IMR-90 (cell line): Measurements from ENCODE around the gene AMOTL2.

Experiments used
- BHLHE40 ChIP-seq: fragments of 150-350 bp; IDR thresholded peaks from 2 replicates; pipeline ENCODE4 v1.6.1; 2016; ENCODE audit warnings: mild to moderate bottlenecking, low read depth, low read length
- CEBPB ChIP-seq: IDR thresholded peaks from 2 replicates; pipeline ENCODE4 v1.6.1; 2012; ENCODE audit warnings: low read depth, low read length, improper control_type of control experiment
- CHD1 ChIP-seq: IDR thresholded peaks from 2 replicates; pipeline ENCODE4 v1.6.1; 2012; ENCODE audit warnings: low read depth, low read length, improper control_type of control experiment
- FOS ChIP-seq: fragments of 150-350 bp; IDR thresholded peaks from 2 replicates; pipeline ENCODE4 v1.6.1; 2016; ENCODE audit warnings: low read depth, low read length
- MAZ ChIP-seq: IDR thresholded peaks from 2 replicates; pipeline ENCODE4 v1.6.1; 2012; ENCODE audit warnings: low read depth, mild to moderate bottlenecking, low read length, improper control_type of control experiment, moderate library complexity, borderline replicate concordance
- MXI1 ChIP-seq: IDR thresholded peaks from 2 replicates; pipeline ENCODE4 v1.6.1; 2012; ENCODE audit warnings: low read depth, mild to moderate bottlenecking, low read length, moderate library complexity, borderline replicate concordance
- POLR2A ChIP-seq: IDR thresholded peaks from 2 replicates; pipeline ENCODE4 v1.6.1; 2012; ENCODE audit warnings: mild to moderate bottlenecking, low read depth, low read length
- RAD21 ChIP-seq: IDR thresholded peaks from 2 replicates; pipeline ENCODE4 v1.6.1; 2012; ENCODE audit warnings: low read length, improper control_type of control experiment
- RCOR1 ChIP-seq: IDR thresholded peaks from 2 replicates; pipeline ENCODE4 v1.6.1; 2012; ENCODE audit warnings: mild to moderate bottlenecking, low read length, improper control_type of control experiment; ENCODE audit not compliant: insufficient replicate concordance
- RFX5 ChIP-seq: IDR thresholded peaks from 2 replicates; pipeline ENCODE4 v1.8.0; 2012; ENCODE audit warnings: low read depth, mild to moderate bottlenecking, low read length, moderate library complexity
- SMC3 ChIP-seq: fragments of 150-350 bp; IDR thresholded peaks from 2 replicates; pipeline ENCODE4 v1.6.1; 2016; ENCODE audit warnings: low read depth, mild to moderate bottlenecking, antibody characterized with exemption, low read length, moderate library complexity
- TF ChIP-seq, protein P1 (sequence below): conservative IDR thresholded peaks from 2 replicates; pipeline ENCODE4 v1.5.1; 2012; ENCODE audit warnings: mild to moderate bottlenecking, low read depth, low read length, improper control_type of control experiment
- TF ChIP-seq, protein P2 (sequence below): fragments of 150-350 bp; IDR thresholded peaks from 2 replicates; pipeline ENCODE4 v1.6.1; 2017; ENCODE audit warnings: mild to moderate bottlenecking, antibody characterized with exemption, low read length, low read depth

GRCh38 chr3:134359121-134360010, 14.9 kb downstream of the AMOTL2 start:
- TF ChIP-seq RCOR1 = no peak
- TF ChIP-seq, protein P1, sequence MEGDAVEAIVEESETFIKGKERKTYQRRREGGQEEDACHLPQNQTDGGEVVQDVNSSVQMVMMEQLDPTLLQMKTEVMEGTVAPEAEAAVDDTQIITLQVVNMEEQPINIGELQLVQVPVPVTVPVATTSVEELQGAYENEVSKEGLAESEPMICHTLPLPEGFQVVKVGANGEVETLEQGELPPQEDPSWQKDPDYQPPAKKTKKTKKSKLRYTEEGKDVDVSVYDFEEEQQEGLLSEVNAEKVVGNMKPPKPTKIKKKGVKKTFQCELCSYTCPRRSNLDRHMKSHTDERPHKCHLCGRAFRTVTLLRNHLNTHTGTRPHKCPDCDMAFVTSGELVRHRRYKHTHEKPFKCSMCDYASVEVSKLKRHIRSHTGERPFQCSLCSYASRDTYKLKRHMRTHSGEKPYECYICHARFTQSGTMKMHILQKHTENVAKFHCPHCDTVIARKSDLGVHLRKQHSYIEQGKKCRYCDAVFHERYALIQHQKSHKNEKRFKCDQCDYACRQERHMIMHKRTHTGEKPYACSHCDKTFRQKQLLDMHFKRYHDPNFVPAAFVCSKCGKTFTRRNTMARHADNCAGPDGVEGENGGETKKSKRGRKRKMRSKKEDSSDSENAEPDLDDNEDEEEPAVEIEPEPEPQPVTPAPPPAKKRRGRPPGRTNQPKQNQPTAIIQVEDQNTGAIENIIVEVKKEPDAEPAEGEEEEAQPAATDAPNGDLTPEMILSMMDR = no peak
- no peak; the same call in 1 of the 2 replicates for TF ChIP-seq POLR2A
- no peak for TF ChIP-seq SMC3
- TF ChIP-seq, protein P2, sequence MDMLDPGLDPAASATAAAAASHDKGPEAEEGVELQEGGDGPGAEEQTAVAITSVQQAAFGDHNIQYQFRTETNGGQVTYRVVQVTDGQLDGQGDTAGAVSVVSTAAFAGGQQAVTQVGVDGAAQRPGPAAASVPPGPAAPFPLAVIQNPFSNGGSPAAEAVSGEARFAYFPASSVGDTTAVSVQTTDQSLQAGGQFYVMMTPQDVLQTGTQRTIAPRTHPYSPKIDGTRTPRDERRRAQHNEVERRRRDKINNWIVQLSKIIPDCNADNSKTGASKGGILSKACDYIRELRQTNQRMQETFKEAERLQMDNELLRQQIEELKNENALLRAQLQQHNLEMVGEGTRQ = no peak
- TF ChIP-seq RAD21 = no peak
- TF ChIP-seq MXI1 = no peak
- TF ChIP-seq CHD1 = no peak
- TF ChIP-seq CEBPB = no peak
- TF ChIP-seq FOS = no peak
- no peak for TF ChIP-seq MAZ
- no peak for TF ChIP-seq RFX5
- TF ChIP-seq BHLHE40 = no peak
